NK-92 (cell line): ENCODE results near the gene IQCH.

Experiments used
- DNase-seq: peaks from one replicate; lab custom pipeline; 2025; ENCODE audit not compliant: unreplicated experiment; lab: John Stamatoyannopoulos, UW

The IQCH gene

DNA sequence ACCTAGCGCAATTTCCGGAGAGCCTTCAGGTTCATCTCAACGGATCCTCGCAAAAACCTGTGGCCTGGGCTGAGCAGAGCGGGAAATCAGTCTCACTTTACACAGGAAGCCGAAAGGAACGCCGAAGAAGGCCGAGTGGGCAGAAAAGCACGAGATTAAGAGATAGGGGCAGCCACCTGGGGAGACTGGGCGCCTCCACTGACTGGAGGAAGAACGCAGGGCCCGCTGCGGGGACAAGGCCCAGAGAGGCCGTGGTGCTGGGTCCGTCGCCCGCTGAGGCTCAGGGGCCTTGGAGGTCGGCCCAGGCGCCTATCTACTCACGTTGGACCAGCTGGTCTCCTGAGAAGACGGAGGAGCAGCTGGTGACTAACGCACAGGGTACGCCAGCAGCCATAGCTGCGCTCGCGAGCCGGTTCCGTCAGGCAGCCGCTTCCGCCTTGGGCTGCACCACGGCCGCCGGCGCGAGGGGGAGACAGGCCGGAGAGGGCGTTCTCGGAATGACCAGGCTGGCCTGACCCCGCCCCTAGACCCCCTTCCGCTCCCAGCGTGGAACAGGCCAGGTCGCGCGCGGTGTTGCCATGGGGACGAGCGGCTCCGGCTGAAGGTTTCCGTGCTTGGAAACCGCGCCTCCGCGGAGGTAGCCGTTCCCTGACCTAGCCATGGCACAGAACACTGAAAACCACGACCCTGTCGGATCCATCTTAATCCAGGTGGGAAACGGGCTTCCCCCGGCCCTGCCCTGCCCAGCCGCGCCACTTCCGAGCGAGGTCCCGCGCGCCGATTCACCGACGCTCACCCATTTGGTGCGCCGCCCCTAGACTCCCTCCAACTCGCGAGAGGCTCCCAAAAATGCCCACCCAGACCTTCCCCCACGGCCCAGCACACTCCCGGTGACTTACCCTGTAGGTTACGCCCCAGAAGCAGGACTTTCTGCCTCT is at the start of gene IQCH, which contains the start of gene AAGAB:
TSS of gene IQCH (plus strand) at position 549 of the 938 bp plus-strand sequence. CDS start at position 660, 111 bp downstream.
TSS of gene AAGAB (minus strand) at position 424 of the 938 bp plus-strand sequence. CDS start at position 394, 30 bp downstream.
- peak; percentile 71 for DNase-seq

GRCh38 chr15:67207555-67208207 is 46.9 kb upstream of the IQCH start:
- DNase-seq = no peak

DNA sequence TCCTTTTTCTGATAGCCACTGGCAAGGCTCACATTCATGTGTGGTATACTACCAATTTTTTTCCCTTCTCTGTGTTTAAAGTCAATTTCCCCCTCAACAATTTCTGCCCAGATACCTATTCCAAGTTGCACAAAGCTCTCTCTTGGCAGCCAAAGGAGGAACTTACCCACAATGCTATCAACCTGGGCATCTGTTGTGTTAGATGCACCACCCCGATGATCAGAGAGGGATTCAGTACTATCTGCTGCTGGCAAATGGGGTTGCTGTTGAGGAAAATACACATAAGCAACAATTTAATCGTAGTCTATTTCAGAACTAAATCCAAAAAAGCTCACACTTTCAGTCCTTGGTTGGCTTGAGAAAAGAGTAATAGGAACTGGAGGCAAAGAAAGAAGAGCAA is 46.2 kb upstream of the IQCH start:
- no peak for DNase-seq

DNA sequence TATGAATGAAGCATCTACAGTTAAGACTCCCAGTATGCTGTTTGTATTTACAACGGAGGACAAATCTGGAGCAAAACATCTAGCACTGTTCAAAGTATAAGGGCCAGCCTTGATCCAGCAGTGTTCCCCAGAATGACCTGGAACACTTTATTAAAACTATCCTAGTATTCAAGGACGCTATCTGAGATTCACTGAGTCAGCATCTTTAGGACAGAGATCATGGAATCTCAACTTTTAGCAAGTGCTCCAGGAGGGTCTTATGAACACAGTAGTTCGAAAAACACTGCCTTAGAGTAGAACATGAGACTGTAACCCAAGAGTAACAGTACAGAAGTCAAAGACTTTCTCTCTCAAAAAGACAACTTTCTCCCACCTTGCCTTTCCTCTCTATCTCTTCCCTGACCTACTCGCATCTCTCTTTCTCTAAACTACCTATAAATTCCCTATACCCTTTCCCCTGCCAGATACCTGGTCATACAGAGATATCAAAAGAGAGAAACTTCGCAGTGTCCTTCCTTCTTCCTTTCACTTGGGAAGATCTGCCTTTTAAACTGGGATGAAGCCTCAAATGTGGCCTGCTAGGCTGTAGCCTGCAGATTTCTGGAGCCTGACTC is 43.9 kb upstream of the IQCH start:
- no peak for DNase-seq

GRCh38 chr15:67212684-67213367 is 41.8 kb upstream of the IQCH start:
- DNase-seq = no peak

DNA sequence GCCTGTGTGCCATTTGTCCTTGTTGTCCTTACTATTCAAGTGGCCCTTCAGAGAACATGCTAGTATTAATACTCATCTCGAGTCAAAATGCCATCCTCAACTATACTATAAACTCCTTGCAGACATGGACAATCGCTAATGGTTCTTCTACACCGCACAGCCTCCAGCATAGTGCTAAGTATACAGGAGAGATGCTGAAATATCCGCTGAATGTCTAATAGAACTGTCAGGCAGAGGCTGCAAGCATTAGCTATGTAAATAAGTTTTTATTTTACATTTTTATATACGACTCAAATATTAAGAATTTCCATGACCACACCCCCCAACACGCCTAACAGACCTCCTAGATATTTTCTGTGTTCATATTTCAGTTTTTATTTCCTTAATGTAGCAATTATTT is 39.5 kb upstream of the IQCH start:
- DNase-seq = no peak

- no peak for DNase-seq
Observed at GRCh38 chr15:67216859-67217258, 37.7 kb upstream of the IQCH start.

GRCh38 chr15:67218428-67218827 is 36.2 kb upstream of the IQCH start:
- no peak for DNase-seq

DNA sequence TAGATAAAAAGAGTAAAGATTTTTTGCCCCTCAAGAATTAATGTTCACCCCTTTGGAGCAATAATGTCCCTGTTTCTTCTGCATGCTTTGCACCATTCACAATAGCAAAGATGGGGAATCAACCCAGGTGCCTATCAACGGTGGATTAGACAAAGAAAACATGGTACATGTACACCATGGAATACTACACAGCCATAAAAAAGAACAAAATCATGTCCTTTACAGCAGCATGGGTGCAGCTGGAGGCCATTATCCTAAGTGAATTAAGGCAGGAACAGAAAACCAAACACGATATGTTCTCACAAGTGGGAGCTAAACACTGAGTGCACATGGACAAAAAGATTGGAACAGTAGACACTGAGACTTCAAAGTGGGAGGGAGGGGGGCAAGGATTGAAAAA is 35.3 kb upstream of the IQCH start:
- no peak for DNase-seq

DNA sequence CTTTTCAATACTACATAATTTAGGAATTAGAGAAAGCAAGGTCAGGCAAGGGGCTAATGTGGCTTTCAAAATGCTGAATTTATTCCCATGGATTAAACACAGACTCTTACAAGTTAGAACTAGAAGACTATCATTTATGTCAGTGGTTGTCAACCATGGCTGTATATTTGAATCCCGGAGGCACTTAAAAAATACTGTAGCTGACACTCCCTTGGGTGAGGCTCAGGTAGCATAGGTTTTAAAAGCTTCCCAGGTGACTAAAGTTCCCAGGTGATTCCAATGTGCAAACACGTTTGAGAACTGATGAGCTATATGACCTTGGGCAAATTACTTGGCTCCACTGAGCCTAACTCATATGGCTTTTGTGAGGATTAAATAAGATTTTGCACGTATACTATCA is 29.7 kb upstream of the IQCH start:
- DNase-seq = no peak

- no peak for DNase-seq
Observed at GRCh38 chr15:67225336-67225735, 29.2 kb upstream of the IQCH start.

DNA sequence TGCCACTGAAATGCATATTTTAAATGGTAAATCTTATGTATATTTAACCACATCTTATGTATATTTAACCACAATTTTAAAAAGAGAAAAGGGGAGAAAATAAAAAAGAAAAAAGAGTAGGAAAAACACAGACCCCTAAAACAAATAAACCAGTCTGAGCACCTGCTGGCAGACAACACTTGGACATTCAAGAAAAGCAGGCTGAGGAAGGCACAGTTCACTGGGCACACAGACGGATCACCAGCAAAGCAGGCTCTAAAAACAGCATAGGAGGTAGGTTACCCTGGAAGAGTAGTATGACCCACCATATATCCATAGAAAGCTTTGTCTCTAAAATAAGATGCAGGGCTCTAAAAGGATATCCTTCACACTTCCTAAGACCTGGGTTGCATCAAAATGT is 27.2 kb upstream of the IQCH start:
- DNase-seq = no peak

DNA sequence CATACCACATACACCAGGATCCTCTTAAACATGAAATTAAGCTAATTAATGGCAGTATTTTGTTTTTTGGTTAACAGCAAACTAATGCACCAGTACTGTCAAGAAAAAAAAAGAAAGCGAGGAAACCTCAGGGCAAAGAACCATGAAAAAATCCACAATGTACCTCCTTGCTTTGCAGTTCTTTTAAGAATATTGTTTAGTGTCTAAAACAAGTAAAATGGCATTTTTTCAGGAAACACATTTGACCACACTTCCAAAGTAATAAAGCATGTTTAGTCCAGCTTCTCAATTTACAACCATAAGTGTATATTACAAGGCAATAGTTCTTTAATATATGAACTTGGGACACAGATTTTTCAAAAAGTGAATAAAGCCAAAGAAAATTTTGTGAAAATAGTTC is 26.7 kb upstream of the IQCH start:
- no peak for DNase-seq

GRCh38 chr15:67228286-67228685 is 26.3 kb upstream of the IQCH start:
- no peak for DNase-seq

GRCh38 chr15:67230504-67230903 is 24.1 kb upstream of the IQCH start:
- no peak for DNase-seq

GRCh38 chr15:67232591-67232990 is 22.0 kb upstream of the IQCH start:
- no peak for DNase-seq

DNA sequence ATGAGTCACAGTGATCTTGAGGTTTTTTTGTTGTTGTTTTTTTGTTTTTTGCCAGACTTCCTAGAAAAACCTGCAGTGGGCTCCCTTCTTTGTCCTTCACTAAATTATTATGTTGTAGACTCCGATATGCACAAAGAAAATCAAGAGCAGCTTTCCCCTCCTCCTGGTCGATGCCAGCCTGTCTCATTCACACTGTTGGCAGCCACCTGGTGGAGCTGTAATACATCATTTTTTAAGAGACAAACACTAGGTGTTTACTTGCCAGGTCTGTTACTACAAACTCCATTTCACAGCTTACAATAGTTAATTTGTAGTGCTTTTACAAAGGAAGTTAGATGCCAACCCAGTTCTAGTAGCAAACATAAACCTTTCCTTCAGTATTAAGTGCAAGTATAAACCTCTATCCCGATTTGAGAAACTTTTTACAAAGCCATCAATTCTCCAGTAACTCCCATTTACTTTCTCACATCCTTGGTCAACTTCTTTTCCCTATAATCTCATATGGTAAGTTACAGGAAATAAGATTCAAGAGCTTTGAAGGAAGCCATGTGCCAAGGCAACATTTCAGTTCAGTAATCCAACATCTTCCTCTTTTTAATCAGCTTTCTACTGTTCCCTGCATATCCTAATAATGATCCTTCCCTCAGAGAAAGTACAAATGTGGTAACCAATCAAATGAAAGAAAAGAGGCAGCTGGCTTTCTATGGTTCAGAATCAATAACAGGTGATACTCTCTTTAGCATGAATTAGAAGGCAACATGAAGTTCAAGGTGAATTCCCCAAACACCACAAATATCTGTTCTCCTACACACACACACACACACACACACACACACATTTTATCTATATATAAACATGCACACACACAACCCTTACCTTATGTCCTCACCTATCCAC is 14.1 kb upstream of the IQCH start:
- no peak for DNase-seq

DNA sequence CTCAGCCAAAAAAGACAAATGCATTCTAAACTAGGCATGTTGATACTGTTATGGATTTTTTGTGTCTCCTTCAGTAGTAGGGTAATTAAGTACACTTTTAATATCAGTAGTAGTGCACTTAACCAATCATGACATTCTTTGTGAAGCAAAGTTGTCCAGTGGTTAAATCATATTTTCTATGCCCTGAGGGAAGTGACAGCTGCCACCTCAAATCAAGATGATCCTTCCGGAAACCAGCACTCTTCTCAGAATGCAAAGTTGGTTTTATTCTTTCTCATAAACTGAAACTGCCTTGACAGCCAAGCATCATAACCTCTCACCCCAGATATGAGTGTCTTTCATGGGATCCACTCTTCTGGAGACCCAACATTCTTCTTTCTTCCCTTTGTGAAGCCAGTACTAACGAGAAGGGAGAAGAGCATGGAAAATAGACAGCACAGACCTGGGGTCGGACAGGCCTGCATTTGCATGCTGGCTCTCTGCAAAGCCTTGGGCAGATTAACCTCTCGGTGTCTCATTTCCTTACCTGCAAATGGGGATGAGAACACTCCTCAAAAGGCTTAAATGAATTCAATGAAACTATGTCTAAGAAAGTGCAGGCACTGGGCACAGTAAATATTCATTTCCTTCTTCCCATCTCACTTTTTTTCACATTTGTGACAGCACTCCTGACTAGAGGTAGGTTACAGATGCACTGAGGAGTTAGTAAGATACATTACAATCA is 13.3 kb upstream of the IQCH start:
- DNase-seq = no peak

- no peak for DNase-seq
Observed at GRCh38 chr15:67242708-67243111, 11.9 kb upstream of the IQCH start.
